Measurements from ENCODE around the gene DUSP6.

- TF ChIP-seq REST (IDR thresholded peaks at IDR 0.05; ENCODE audit: insufficient read depth in 1 of 2, low read depth in 2 of 2, low read length in 1 of 2) (no peak), POLR2AphosphoS5 (IDR thresholded peaks at IDR 0.05; ENCODE audit: low read depth, low read length) (no peak), CTCF (IDR thresholded peaks at IDR 0.05) (no peak; the same call in 1 of the 2 replicates), TCF7L2 (IDR thresholded peaks at IDR 0.05; ENCODE audit: low read depth, low read length) (no peak)
These were observed 3.2 kb upstream of the DUSP6 start for GRCh38 chr12:89355243-89356068.

Measured in Panc1 (cell line).